ENCODE results near the gene UNC13B.

UNC13B gene

GRCh38 chr9:35280399-35280798, 118.6 kb downstream of the UNC13B start:
- no peak for DNase-seq

DNA sequence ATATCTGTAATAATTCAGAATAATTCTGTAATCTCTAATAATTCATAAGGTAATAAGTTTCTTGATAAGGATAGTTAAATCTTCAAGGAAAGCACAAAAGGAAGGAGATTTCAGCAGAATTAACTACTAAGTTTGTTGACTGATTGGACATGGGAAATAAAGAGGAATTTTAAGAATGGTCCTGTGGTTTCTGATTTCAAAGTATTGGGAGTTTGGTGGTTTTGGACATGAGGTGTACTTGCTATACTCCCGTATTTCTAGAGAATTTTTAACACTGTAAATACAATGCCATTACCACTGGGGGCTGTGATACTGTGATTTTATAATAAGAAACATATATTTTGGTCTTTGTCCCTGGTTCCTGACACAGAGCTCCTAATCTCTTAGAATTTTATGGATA, 123.9 kb downstream of the UNC13B start:
- no peak for DNase-seq

DNA sequence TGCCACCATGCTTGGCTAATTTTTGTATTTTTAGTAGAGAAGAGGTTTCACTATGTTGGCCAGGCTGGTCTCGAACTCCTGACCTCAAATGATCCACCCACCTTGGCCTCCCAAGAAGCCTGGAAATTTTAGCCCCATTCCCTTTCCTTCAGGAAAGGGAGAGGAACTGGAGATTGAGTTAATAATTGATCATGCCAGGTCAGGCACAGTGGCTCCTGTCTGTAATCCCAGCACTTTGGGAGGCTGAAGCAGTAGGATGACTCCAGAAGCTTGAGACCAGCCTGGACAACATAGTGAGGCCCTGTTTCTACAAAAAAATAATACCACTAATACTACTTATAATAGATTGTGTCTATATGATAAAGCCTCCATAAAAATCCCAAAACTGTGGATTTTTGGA, 124.6 kb downstream of the UNC13B start:
- no peak for DNase-seq

DNA sequence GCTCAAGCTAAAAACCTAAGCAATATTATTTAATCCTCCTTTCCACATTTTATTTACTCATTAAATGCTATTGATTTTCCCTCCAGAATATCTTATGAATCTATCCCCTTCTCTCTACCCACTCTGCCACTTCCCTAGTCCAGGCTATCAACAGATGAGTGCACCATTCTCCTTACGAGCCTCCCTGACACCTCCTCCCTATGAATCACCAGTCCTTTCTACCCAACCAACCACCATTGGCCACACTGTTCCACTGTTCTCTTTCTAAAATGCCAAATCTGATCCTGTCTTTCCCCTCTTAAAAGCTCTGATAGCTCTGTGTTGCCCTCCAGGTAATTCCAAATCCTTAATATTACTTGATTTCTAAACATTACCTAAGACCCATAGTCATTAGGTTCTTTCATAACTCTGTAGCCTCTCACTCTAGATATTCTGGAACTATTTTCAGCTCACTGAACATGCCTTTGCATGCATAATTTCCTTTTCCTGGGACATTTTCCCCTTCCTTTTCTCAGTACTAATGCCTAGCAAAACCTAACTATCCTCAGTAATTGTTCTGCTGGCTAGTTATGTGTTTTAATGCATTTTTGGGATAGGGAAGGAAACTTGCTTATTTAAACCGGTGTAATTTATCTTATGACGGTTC, 126.3 kb downstream of the UNC13B start:
- DNase-seq, result no peak

- no peak for DNase-seq
Measured at GRCh38 chr9:35288778-35289177, 127.0 kb downstream of the UNC13B start.

DNA sequence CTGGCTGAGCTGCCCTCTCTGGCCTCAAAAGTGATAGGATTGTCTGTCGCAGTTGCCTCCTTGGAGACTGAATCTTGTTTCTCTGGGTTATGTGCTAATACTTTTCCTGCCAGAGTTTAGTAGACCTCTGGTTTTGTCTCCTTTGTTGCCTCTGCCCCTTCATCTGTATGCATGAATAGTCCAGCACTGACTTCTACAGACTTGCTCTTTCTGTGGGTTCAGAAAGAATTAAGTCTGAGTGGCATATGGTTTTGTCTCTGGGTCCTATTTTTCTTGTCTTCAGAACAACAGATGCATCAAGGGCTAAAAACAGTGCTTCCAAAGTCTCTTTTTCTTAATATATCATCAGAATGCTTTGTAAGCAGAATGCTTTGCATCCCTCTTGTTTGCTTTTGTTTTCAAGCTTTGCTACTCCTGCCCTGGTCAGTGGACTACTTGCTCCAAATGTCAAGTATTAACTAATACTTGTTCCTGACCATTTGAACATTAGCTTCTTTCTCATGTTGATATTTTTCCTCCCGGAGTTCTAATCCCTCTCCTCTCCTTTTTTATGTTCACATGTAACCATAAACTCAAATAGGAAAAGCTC, 131.7 kb downstream of the UNC13B start:
- DNase-seq, result no peak

DNA sequence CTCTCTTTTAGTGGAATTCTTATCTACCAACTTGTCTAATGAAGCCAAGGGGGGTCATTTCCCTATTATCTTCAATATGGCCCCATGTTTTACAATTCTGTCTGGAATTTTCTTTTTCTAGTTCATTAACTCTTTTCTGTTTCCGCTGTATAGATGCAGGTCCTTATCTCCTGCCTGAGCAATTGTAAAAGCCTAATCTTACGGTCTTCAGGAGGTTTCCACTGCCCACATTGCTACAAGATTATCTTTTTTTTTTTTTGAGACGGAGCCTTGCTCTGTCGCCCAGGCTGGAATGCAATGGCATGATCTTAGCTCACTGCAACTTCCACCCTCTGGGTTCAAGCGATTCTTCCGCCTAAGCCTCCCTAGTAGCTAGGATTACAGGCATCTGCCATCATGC, 132.3 kb downstream of the UNC13B start:
- no peak for DNase-seq

- no peak for DNase-seq
Measured at GRCh38 chr9:35294556-35294955, 132.7 kb downstream of the UNC13B start.

DNA sequence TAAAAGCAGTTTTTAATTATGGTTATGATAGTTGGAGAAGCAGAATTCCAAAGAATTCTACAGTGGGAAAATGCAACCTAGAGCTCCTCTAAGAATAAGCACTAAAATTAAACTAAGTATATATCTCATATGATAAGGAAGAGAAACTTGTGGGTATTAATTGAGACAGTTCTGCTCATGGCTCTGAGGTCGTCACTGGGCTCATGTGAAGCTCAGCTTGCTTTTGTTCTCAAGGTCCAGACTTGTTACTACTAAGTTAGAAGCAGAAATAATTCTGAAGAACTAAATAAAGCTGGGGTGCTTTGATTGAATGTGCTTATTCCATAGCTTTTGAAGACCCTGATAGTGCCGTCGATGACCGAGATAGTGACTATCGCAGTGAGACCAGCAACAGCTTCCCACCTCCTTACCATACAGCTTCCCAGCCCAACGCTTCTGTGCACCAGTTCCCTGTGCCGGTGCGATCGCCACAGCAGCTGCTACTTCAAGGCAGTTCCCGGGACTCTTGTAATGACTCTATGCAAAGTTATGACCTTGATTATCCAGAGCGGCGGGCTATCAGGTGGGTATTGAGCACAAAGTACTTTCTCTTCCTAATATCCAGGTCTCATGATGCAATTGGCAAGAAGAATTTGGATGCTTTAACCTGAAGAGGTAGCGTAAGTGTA, 133.7 kb downstream of the UNC13B start:
- no peak for DNase-seq

GRCh38 chr9:35303567-35303966, 141.8 kb downstream of the UNC13B start:
- no peak for DNase-seq

DNA sequence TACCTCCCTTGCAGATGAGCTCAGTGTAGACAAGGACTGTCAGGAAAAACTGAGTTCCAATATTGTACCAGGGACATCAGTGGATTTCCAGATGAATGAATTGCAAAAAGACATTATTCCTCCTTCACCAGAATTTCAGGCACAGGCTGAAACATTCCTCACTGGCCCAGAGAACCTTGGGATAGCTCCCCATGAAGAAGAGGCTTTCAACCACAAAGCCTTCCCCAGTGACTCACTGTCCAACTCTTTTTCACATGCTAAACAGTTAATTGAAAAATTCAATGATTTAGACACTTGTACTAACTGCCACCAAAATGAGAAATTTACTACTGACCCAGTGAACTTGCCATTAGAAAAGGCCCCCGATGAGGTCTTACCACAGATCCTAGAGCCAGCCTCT, 144.5 kb downstream of the UNC13B start:
- DNase-seq, result no peak

DNA sequence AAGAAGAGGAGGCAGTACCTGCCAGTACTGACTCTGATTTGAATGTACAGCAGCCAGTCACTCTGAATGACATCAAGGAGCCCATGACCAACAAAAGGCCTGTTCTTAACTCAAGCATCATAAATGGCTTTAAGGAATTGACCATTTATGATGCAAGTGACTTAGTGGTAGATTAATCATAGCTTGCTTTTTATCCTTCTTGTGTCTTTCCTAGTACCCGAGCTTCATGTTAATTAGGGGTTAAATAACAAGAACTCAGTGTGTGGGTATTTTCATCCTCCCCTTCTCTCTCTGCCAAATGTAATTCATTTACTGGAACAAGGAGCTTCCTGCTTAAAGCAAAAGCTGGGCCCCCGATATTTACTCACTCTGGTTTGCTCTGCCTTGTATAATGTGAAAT, 146.5 kb downstream of the UNC13B start:
- no peak for DNase-seq

DNA sequence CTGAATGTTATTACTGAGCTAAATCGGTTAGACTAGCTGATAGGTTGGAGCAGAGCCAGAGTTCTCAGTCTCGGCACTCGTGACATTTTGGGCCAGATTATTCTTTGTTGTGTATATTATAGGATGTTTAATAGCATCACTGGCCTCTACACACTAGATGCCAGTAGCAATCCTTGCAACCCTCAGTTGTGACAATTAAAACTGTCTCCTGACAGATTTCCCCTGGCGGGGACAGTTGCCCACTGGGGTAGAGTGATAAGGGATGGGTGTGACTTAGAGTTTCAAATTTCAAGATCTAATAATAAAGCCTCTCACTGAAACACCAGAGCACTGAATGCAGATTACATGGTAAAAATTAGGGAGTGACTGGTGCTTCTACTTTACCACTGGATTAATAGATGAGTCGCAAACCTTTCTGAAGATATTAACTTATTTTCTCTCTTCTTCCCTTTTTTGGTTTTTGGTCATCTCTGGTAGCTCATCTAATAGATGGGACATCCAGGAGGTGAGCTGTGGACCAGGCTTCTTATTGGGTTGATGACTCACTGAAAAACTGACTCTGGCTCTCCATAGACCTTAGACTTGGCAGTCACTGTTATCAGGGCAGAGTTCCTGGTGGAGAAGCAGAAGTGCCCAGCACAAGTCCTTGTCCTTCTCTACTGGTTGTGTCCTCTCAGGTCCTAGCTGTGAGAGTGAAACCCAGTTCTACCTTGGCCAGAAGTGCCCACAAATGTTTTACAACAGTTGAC, 150.3 kb downstream of the UNC13B start:
- DNase-seq, result no peak

DNA sequence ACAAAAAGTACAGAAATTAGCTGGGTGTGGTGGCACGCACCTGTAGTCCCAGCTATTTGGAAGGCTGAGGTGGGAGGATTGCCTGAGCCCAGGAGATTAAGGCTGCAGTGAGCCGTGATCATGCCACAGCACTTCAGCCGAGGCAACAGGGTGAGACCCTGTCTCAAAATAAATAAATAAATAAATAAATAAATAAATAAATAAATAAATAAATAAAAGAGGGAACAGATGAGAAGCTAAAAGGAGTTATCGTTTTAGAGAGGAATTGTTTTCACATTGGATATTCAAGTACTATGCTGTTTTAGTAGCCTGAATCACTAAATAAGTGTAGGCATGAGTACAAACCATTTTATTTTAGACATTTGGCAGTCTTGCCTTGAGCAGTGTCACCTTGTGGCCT, 151.7 kb downstream of the UNC13B start:
- DNase-seq, result no peak

- DNase-seq, result no peak
Measured at GRCh38 chr9:35313916-35314315, 152.1 kb downstream of the UNC13B start.

DNA sequence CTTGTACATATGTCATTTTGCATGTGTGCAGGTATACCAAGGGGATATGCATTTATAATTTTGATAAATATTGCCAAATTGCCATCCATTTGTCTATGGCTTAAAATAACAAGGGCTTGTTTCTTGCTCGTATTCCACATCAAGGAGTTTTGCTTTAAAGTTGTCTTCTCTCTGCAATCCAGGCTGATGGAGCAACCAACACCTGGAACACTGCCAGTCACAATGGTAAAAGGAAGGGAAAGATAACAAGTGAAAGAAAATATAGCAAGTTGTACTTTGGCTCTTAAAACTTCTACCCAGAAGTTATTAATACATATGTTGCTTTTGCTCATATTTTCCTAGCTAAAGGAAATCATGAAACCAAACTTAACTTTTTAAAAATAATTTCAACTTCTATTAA, 156.9 kb downstream of the UNC13B start:
- DNase-seq, result no peak

GRCh38 chr9:35322075-35322885, 160.5 kb downstream of the UNC13B start:
- no peak for DNase-seq

DNA sequence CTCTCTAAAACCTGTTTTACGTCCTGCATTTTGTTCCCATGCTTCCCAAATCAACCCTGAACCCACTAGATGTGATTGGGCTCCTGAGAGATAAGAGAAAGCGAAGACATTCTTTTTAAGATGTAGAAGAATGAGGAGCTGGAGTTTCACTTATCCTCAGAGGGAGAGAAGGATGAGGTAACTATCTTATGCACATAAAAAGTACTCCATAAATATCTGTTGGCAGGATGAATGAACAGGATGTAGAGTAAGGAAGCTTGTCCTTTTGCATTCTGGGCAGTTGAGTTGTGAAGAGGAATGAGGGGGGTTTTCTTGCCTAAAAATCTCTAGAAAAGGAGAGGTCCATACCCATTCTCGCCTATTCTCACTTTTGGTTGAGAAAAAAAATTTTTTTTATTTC, 163.2 kb downstream of the UNC13B start:
- no peak for DNase-seq

DNA sequence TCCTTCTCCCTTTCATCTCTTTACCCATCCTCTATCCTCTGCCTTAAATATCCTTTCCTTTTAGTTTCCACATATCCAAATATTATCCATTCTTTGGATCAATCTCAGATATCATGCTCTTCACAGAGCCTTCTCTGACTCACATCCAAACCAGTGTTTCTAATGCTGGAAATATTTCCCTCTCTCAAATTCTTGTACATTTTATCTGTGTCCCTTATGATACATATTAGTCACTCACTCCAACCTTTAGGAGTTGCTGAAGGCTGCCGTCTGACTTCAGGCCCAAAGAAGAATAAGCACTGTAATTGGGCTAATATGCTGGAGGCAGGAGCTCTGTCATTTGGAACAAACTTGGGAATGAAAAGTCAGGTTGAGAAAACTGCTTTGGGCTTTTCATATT, 171.7 kb downstream of the UNC13B start:
- no peak for DNase-seq

GRCh38 chr9:35335164-35335563, 173.4 kb downstream of the UNC13B start:
- no peak for DNase-seq

DNA sequence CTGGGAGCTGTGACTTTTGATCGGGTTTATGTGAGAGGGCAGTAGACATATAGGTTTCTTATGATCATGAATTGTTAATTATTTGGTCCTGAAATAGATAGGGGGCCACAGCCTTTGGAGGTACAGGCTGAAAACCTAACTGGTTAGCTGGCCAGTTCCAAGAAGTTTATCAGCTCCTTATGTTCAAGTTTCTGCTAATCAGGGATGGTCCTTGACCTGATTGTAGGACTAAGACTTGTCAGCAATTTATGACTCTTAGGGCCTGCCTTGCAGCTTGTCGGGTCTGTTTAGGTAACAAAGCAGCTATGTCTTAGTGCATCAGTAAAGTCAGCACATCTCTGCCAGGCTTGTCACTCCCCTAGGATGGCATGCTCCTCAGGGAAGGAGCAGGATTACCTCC, 176.3 kb downstream of the UNC13B start:
- DNase-seq, result no peak

DNA sequence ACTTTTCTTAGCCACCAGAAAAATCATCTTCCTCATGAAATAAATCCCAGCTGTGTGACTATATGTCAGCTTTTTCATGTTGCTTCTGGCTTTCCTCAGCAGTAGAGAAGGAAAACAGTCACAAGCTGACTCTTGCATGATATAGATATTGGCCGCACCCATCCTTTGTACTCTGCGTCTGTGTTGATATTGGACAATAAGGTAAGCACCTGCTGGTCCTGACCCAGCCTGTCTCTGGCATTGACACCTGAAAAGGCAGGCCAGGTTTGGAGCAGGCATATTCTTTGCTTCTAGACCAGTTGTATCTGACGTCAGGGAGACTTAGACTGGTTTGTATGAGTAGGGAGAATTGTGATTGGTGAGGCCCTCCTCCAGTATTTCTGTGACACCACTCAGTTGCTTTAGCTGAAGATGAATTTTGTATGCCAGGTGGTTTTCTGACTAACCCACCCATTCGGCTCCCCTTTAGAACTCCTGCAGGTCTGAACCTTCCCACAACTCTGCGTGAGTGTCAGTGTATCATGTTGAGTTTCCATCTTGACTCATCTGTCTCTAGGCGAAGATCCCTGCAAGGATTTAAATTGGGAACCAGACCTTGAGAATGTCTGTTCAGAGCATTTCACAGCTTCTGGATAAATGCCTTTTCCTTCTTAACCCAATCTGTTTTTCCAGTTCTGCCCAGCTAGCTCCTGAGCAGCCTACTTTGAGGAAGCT, 176.9 kb downstream of the UNC13B start:
- no peak for DNase-seq

Data from stimulated activated naive CD4-positive, alpha-beta T cell (primary cell).